ENCODE data around the gene NDUFS3. TPM values are rescaled to one million over a fixed set of nuclear protein-coding genes. Genes with fewer than 3 reads are reported as not detected.
"Not testable (repeated sequence)": the region's sequence is repeated elsewhere in the genome, so short reads cannot be mapped to it uniquely, and the experiment has no call there.

The NDUFS3 gene
- total RNA-seq, 1 experiment from 2014 or later: 135 TPM

- no peak for ATAC-seq
- no TSS peak for BruUV-seq (replicated peaks)
- CTCF ChIA-PET: interaction anchor here (0.8 kb wide), 1 partner anchor 51 kb away, joined by 5 read pairs; no protein-coding TSS in a partner anchor
- peaks cover 2% of the 10 kb centered on the region for H3K36me3 ChIP-seq (ENCODE audit: control insufficient read depth, insufficient read depth, low read length)
- H3K27ac ChIP-seq (ENCODE audit: low read length): no peak overlapping the region
- POLR2A ChIA-PET: no interaction called here
- H3K4me1 ChIP-seq (ENCODE audit: control insufficient read depth, insufficient read depth, low read length): peaks cover 5% of the 10 kb centered on the region
- H3K9me3 ChIP-seq (ENCODE audit: control insufficient read depth, insufficient read depth, low read depth, low read length): no peaks in the 10 kb centered on the region
- TF ChIP-seq REST (IDR thresholded peaks at IDR 0.05; ENCODE audit: insufficient read depth in 1 of 2, low read depth in 2 of 2, low read length in 1 of 2) (no peak), TCF7L2 (IDR thresholded peaks at IDR 0.05; ENCODE audit: low read depth, low read length) (no peak), SIN3A (IDR thresholded peaks at IDR 0.05; ENCODE audit: borderline replicate concordance, insufficient read depth, low read depth, low read length) (no peak), POLR2AphosphoS5 (IDR thresholded peaks at IDR 0.05; ENCODE audit: low read depth, low read length) (no peak), CTCF (IDR thresholded peaks at IDR 0.05) (no peak)
- H3K27me3 ChIP-seq (ENCODE audit: control insufficient read depth, insufficient read depth, low read length): no peaks in the 10 kb centered on the region
- in situ Hi-C loops (cut with HindIII; ENCODE audit: low pct_unique_long_range_greater_than_20kb, low sequenced_read_pairs): no loop called here
- no peak for DNase-seq (ENCODE audit: low read depth, low spot score)
- no peak overlapping the region for H3K4me3 ChIP-seq (ENCODE audit: low read depth in 2 of 2, low read length in 2 of 2)
- intact Hi-C loops (cut with micrococcal nuclease; ENCODE audit: unreplicated experiment): no loop called here
Observed at GRCh38 chr11:47545298-47545697, 33.6 kb upstream of the NDUFS3 start.

GRCh38 chr11:47546274-47546673, 32.6 kb upstream of the NDUFS3 start:
- H3K27me3 ChIP-seq (ENCODE audit: control insufficient read depth, insufficient read depth, low read length); BruUV-seq (replicated peaks); H3K9me3 ChIP-seq (ENCODE audit: control insufficient read depth, insufficient read depth, low read depth, low read length); CTCF ChIA-PET; ATAC-seq; H3K36me3 ChIP-seq (ENCODE audit: control insufficient read depth, insufficient read depth, low read length); H3K4me3 ChIP-seq (ENCODE audit: low read depth in 2 of 2, low read length in 2 of 2); in situ Hi-C loops (cut with HindIII; ENCODE audit: low pct_unique_long_range_greater_than_20kb, low sequenced_read_pairs); intact Hi-C loops (cut with micrococcal nuclease; ENCODE audit: unreplicated experiment); H3K27ac ChIP-seq (ENCODE audit: low read length); DNase-seq (ENCODE audit: low read depth, low spot score): not testable (repeated sequence)
- H3K4me1 ChIP-seq (ENCODE audit: control insufficient read depth, insufficient read depth, low read length): peaks cover 10% of the 10 kb centered on the region
- POLR2A ChIA-PET: interaction anchor here (0.7 kb wide), 1 partner anchor 31 kb away, joined by 4 read pairs; no protein-coding TSS in a partner anchor

- ChIA-PET CTCF (interaction anchor here (1.0 to 1.1 kb wide), 2 partner anchors 27 to 41 kb away, joined by 3 read pairs; no protein-coding TSS in a partner anchor), POLR2A (interaction anchor here (1.2 kb wide), 1 partner anchor 28 kb away, joined by 13 read pairs; the partner anchor contains the start of genes KBTBD4 and NDUFS3)
- Histone ChIP-seq H3K36me3 (ENCODE audit: control insufficient read depth, insufficient read depth, low read length) (peaks cover 15% of the 10 kb centered on the region), H3K27ac (ENCODE audit: low read length) (peak overlapping the region; percentile 48; the same call in 1 of the 2 replicates), H3K4me1 (ENCODE audit: control insufficient read depth, insufficient read depth, low read length) (peaks cover 19% of the 10 kb centered on the region), H3K4me3 (ENCODE audit: low read depth in 2 of 2, low read length in 2 of 2) (peak overlapping the region in 1 of 2 experiments; percentile 75; a peak in 2 of 4 replicates), H3K9me3 (ENCODE audit: control insufficient read depth, insufficient read depth, low read depth, low read length) (no peaks in the 10 kb centered on the region), H3K27me3 (ENCODE audit: control insufficient read depth, insufficient read depth, low read length) (no peaks in the 10 kb centered on the region)
- no peak for TF ChIP-seq REST (IDR thresholded peaks at IDR 0.05; ENCODE audit: insufficient read depth in 1 of 2, low read depth in 2 of 2, low read length in 1 of 2)
- TSS peak; percentile 65 for BruUV-seq (replicated peaks)
- in situ Hi-C loops (cut with HindIII; ENCODE audit: low pct_unique_long_range_greater_than_20kb, low sequenced_read_pairs): no loop called here
- no peak for DNase-seq (ENCODE audit: low read depth, low spot score)
- intact Hi-C loops (cut with micrococcal nuclease; ENCODE audit: unreplicated experiment): no loop called here
- no peak for ATAC-seq
Observed at GRCh38 chr11:47550288-47551047, 28.4 kb upstream of the NDUFS3 start.
